Smooth muscle cell (in vitro differentiated cells): Measurements from ENCODE around the gene METTL8. TPM values are rescaled to one million over a fixed set of nuclear protein-coding genes. Genes with fewer than 3 reads are reported as not detected.

Experiments used
- DNase-seq: peaks from one replicate; lab custom pipeline; 2025; ENCODE audit not compliant: unreplicated experiment; lab: John Stamatoyannopoulos, UW
- H2AFZ ChIP-seq: fragments of 200-600 bp; sonication (generic); 2 replicates; pipeline ENCODE4 v1.6.0; 2016; ENCODE audit warnings: antibody characterized with exemption, low read depth, mild to moderate bottlenecking
- H3F3A ChIP-seq: fragments of 200-600 bp; sonication (generic); 2 replicates; pipeline ENCODE4 v1.6.0; 2017; ENCODE audit warnings: antibody characterized with exemption, low read depth
- H3K27ac ChIP-seq: fragments of 200-600 bp; sonication (generic); 2 replicates; pipeline ENCODE4 v1.5.1; 2016; ENCODE audit warnings: low read depth, mild to moderate bottlenecking
- H3K27me3 ChIP-seq: fragments of 200-600 bp; sonication (generic); 2 replicates; pipeline ENCODE4 v1.6.1; 2016; ENCODE audit warnings: low read depth, mild to moderate bottlenecking
- H3K36me3 ChIP-seq: fragments of 200-600 bp; sonication (generic); 2 replicates; pipeline ENCODE4 v1.5.1; 2016; ENCODE audit warnings: low read depth
- H3K4me1 ChIP-seq: fragments of 200-600 bp; sonication (generic); 2 replicates; pipeline ENCODE4 v1.5.1; 2016; ENCODE audit warnings: low read depth
- H3K4me2 ChIP-seq: fragments of 200-600 bp; sonication (generic); 2 replicates; pipeline ENCODE4 v1.6.0; 2016; ENCODE audit warnings: mild to moderate bottlenecking
- H3K4me3 ChIP-seq: fragments of 200-600 bp; sonication (generic); 2 replicates; pipeline ENCODE4 v1.5.1; 2016; ENCODE audit warnings: mild to moderate bottlenecking
- H3K79me2 ChIP-seq: fragments of 200-600 bp; sonication (generic); 2 replicates; pipeline ENCODE4 v1.6.0; 2016; ENCODE audit warnings: low read depth, mild to moderate bottlenecking
- H3K9ac ChIP-seq: fragments of 200-600 bp; sonication (generic); 2 replicates; pipeline ENCODE4 v1.6.0; 2016; ENCODE audit warnings: low read depth
- H3K9me3 ChIP-seq: fragments of 200-600 bp; sonication (generic); replicated peaks from 2 replicates; pipeline ENCODE4 v1.5.1; 2016; ENCODE audit warnings: low read depth
- H4K20me1 ChIP-seq: fragments of 200-600 bp; sonication (generic); 2 replicates; pipeline ENCODE4 v1.6.0; 2016; ENCODE audit warnings: low read depth
- CTCF ChIP-seq: fragments of 200-600 bp; sonication (generic); IDR thresholded peaks from 2 replicates; pipeline ENCODE4 v1.5.1; 2017; ENCODE audit warnings: borderline replicate concordance, mild to moderate bottlenecking, antibody characterized with exemption; ENCODE audit not compliant: insufficient read depth, poor library complexity, severe bottlenecking
- WGBS: methylation state at CpG from one replicate; pipeline ENCODE4 v1.1.7; 2016; ENCODE audit warnings: low lambda C conversion rate; 5-methylcytosine and 5-hydroxymethylcytosine counted together
- polyA plus RNA-seq: library from polyadenylated mRNA; unstranded; fragments of >200 nt; fragmentation: Nextera tagmentation; extraction: Ambion mirVana; gene quantifications from 2 replicates; pipeline ENCODE4 v1.2.1, GENCODE V29; 2016
- total RNA-seq: library from RNA; depleted of rRNA; stranded (reverse); fragments of >200 nt; gene quantifications from 2 replicates; pipeline ENCODE4 v1.2.3, GENCODE V29; 2014

METTL8 gene
- total and polyA plus RNA-seq, 2 experiments from 2014 or later, result 14.5 to 26.8 TPM

- Histone ChIP-seq H3K9me3 (no peaks in the 10 kb centered on the region), H4K20me1 (peaks cover 7% of the 10 kb centered on the region), H3K4me3 (no peak overlapping the region), H3K9ac (no peak overlapping the region), H3K36me3 (no peaks in the 10 kb centered on the region), H3K4me1 (no peaks in the 10 kb centered on the region), H3F3A (no peaks in the 10 kb centered on the region), H3K27me3 (no peaks in the 10 kb centered on the region), H3K4me2 (no peak overlapping the region), H3K27ac (no peak overlapping the region), H2AFZ (no peak overlapping the region), H3K79me2 (peaks cover 5% of the 10 kb centered on the region)
- no peak for DNase-seq
- WGBS, result 91% methylated on average over 1 of the region's 1 CpG
- TF ChIP-seq CTCF, result no peak
Measured at GRCh38 chr2:171390941-171391516, 42.8 kb downstream of the METTL8 start.

GRCh38 chr2:171389780-171390179, 44.0 kb downstream of the METTL8 start:
- 100% methylated on average over 1 of the region's 1 CpG for WGBS

DNA sequence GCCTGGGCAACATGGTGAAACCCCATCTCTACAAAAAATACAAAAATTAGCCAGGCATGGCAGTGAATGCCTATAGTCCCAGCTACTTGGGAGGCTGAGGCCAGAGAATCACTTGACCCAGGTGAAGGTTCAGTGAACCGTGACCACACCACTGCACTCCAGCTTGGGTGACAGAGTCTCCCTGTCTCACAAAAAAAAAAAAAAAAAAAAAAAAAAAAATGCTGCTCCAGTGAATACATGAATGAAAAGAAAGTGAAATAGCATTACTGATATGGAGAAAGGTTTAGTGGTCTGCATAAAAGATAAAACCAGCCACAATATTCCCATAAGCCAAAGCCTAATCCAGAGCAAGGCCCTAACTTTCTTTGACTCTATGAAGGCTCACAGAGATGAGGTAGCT, 44.5 kb downstream of the METTL8 start:
- no peak overlapping the region for H3K9ac ChIP-seq
- no peak overlapping the region for H2AFZ ChIP-seq
- no peak for DNase-seq
- no peaks in the 10 kb centered on the region for H3K36me3 ChIP-seq
- WGBS, result 100% methylated on average over 1 of the region's 1 CpG
- H3F3A ChIP-seq, result no peaks in the 10 kb centered on the region
- TF ChIP-seq CTCF, result no peak
- H3K79me2 ChIP-seq, result no peaks in the 10 kb centered on the region
- no peaks in the 10 kb centered on the region for H4K20me1 ChIP-seq
- H3K4me3 ChIP-seq, result no peak overlapping the region
- H3K27me3 ChIP-seq, result no peaks in the 10 kb centered on the region
- no peak overlapping the region for H3K4me2 ChIP-seq
- H3K4me1 ChIP-seq, result no peaks in the 10 kb centered on the region
- H3K27ac ChIP-seq, result no peak overlapping the region
- H3K9me3 ChIP-seq, result no peaks in the 10 kb centered on the region

More at GRCh38 chr2:171389780-171390179, 44.0 kb downstream of the METTL8 start:
- DNase-seq, result no peak
- Histone ChIP-seq H3K4me1 (no peaks in the 10 kb centered on the region), H3F3A (no peaks in the 10 kb centered on the region), H3K27me3 (no peaks in the 10 kb centered on the region), H3K36me3 (no peaks in the 10 kb centered on the region), H3K79me2 (no peaks in the 10 kb centered on the region), H3K4me2 (no peak overlapping the region), H3K27ac (no peak overlapping the region), H2AFZ (no peak overlapping the region), H3K4me3 (no peak overlapping the region), H3K9me3 (no peaks in the 10 kb centered on the region), H4K20me1 (no peaks in the 10 kb centered on the region), H3K9ac (no peak overlapping the region)
- no peak for TF ChIP-seq CTCF

- Histone ChIP-seq H3K27me3 (no peaks in the 10 kb centered on the region), H3K4me1 (no peaks in the 10 kb centered on the region), H3K79me2 (no peaks in the 10 kb centered on the region), H2AFZ (no peak overlapping the region), H3K36me3 (no peaks in the 10 kb centered on the region), H3K4me3 (no peak overlapping the region), H3K27ac (no peak overlapping the region), H3K9me3 (no peaks in the 10 kb centered on the region), H4K20me1 (no peaks in the 10 kb centered on the region), H3K4me2 (no peak overlapping the region), H3K9ac (no peak overlapping the region), H3F3A (no peaks in the 10 kb centered on the region)
- no peak for DNase-seq
- 67% methylated on average over 7 of the region's 7 CpGs for WGBS
- TF ChIP-seq CTCF, result no peak
Measured at GRCh38 chr2:171387052-171387451, 46.7 kb downstream of the METTL8 start.
